OCI-LY1 (cell line): ENCODE results near the gene MPI.

Experiments
- H2AFZ ChIP-seq: fragments of 200-600 bp; sonication (generic), shearing (Covaris generic); 2 replicates; pipeline ENCODE4 v1.6.0; 2014; ENCODE audit warnings: antibody characterized with exemption, mild to moderate bottlenecking, low read length
- H3F3A ChIP-seq: fragments of 200-600 bp; sonication (generic), shearing (Covaris generic); 2 replicates; pipeline ENCODE4 v1.6.0; 2014; ENCODE audit warnings: mild to moderate bottlenecking, antibody characterized with exemption, low read length, moderate library complexity; ENCODE audit not compliant: insufficient read depth
- H3K27ac ChIP-seq: fragments of 200-600 bp; sonication (generic); 2 replicates; pipeline ENCODE4 v1.5.1; 2014; ENCODE audit warnings: low read length, mixed run types, mild to moderate bottlenecking, low read depth; ENCODE audit not compliant: poor library complexity, severe bottlenecking
- H3K27me3 ChIP-seq: fragments of 200-600 bp; sonication (generic); 2 replicates; pipeline ENCODE4 v1.6.0; 2014; ENCODE audit warnings: antibody characterized with exemption, mild to moderate bottlenecking, low read length, moderate library complexity; ENCODE audit not compliant: insufficient read depth
- H3K36me3 ChIP-seq: fragments of 200-600 bp; sonication (generic); 2 replicates; pipeline ENCODE4 v1.6.1; 2014; ENCODE audit warnings: mild to moderate bottlenecking, antibody characterized with exemption, low read length, moderate library complexity, mixed read lengths; ENCODE audit not compliant: insufficient read depth
- H3K4me1 ChIP-seq: fragments of 200-600 bp; sonication (generic); 2 replicates; pipeline ENCODE4 v1.5.1; 2014; ENCODE audit warnings: mild to moderate bottlenecking, low read length, moderate library complexity; ENCODE audit not compliant: insufficient read depth, severe bottlenecking
- H3K4me2 ChIP-seq: fragments of 200-600 bp; sonication (generic), shearing (Covaris generic); 2 replicates; pipeline ENCODE4 v1.6.1; 2014; ENCODE audit warnings: low read length
- H3K4me3 ChIP-seq: fragments of 200-600 bp; sonication (generic); 2 replicates; pipeline ENCODE4 v1.5.1; 2014; ENCODE audit warnings: low read length, low read depth, mild to moderate bottlenecking, mixed read lengths; ENCODE audit not compliant: poor library complexity, severe bottlenecking
- H3K79me2 ChIP-seq: fragments of 200-600 bp; shearing (Covaris generic); 2 replicates; pipeline ENCODE4 v1.6.1; 2016; ENCODE audit warnings: mixed run types, low read length, mixed read lengths; ENCODE audit not compliant: insufficient read depth
- H3K9ac ChIP-seq: fragments of 200-600 bp; sonication (generic), shearing (Covaris generic); 2 replicates; pipeline ENCODE4 v1.6.1; 2014; ENCODE audit warnings: mild to moderate bottlenecking, low read length, mixed read lengths
- H3K9me2 ChIP-seq: fragments of 200-600 bp; sonication (generic), shearing (Covaris generic); 2 replicates; pipeline ENCODE4 v1.6.1; 2014; ENCODE audit warnings: low read depth, mild to moderate bottlenecking, low read length, mixed read lengths
- H3K9me3 ChIP-seq: fragments of 200-600 bp; shearing (Covaris generic); 2 replicates; pipeline ENCODE4 v1.6.1; 2014; ENCODE audit warnings: low read length, mixed read lengths
- H4K20me1 ChIP-seq: fragments of 200-600 bp; sonication (generic), shearing (Covaris generic); 2 replicates; pipeline ENCODE4 v1.6.0; 2016; ENCODE audit warnings: mild to moderate bottlenecking, low read length; ENCODE audit not compliant: insufficient read depth
- EZH2 ChIP-seq: fragments of 200-600 bp; sonication (generic), shearing (Covaris generic); IDR thresholded peaks from 2 replicates; pipeline ENCODE4 v1.8.0; 2017; ENCODE audit warnings: borderline replicate concordance, mixed run types, mild to moderate bottlenecking, antibody characterized with exemption, low read length, moderate library complexity, mixed read lengths
- TF ChIP-seq, protein P1 (sequence below): fragments of 200-600 bp; sonication (generic), shearing (Covaris generic); IDR thresholded peaks from 2 replicates; pipeline ENCODE4 v1.5.1; 2017; ENCODE audit warnings: mild to moderate bottlenecking, antibody characterized with exemption, low read length, moderate library complexity, mixed read lengths

Gene MPI

DNA sequence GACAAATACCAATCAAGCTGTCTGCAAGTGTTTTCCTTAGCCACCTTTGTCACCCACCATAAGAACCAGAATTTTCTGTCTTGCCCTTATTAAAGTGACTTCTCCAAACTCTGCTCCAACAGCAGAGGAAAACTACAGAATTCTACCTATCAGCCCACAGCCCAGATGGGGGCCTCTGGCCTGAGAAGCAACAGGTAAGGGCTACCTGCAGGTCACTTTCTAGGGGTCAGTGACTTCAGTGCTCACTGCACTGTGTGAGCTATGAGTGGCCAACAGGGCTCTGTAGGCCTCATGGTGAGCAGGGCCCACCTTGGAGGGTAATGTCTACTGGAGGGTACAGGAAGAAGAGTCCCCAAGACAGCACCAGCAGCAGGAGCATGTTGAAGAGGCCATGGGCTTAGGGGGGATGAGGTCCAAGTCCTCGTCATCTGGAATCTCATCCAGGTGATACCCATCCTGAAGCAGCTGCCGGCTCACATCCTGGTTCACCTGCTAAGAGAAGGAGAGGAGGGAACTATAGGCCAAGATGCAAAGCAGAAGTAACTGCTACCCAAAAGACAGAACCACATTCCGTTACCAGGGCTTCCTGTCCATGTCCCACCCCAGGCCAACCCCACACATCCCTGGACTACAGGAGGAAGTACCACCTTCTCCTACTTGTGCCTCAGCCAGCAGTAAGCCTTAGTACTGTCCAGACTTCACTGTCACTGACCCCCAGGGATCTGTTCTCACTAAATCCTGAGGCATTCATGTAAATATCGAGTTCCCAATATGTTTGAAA is 12.6 kb downstream of the MPI start:
- peak overlapping the region; percentile 73 for H3K27ac ChIP-seq
- H3K79me2 ChIP-seq = peaks cover 7% of the 10 kb centered on the region; the same call in 1 of the 2 replicates
- H3K9me3 ChIP-seq = no peaks in the 10 kb centered on the region
- no peak for TF ChIP-seq EZH2
- TF ChIP-seq, protein P1, sequence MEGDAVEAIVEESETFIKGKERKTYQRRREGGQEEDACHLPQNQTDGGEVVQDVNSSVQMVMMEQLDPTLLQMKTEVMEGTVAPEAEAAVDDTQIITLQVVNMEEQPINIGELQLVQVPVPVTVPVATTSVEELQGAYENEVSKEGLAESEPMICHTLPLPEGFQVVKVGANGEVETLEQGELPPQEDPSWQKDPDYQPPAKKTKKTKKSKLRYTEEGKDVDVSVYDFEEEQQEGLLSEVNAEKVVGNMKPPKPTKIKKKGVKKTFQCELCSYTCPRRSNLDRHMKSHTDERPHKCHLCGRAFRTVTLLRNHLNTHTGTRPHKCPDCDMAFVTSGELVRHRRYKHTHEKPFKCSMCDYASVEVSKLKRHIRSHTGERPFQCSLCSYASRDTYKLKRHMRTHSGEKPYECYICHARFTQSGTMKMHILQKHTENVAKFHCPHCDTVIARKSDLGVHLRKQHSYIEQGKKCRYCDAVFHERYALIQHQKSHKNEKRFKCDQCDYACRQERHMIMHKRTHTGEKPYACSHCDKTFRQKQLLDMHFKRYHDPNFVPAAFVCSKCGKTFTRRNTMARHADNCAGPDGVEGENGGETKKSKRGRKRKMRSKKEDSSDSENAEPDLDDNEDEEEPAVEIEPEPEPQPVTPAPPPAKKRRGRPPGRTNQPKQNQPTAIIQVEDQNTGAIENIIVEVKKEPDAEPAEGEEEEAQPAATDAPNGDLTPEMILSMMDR = no peak
- no peak overlapping the region for H2AFZ ChIP-seq
- H3K4me1 ChIP-seq = peaks cover 36% of the 10 kb centered on the region
- H3K9me2 ChIP-seq = no peaks in the 10 kb centered on the region
- no peaks in the 10 kb centered on the region; the same call in 1 of the 2 replicates for H3F3A ChIP-seq
- H3K4me2 ChIP-seq = no peak overlapping the region
- H3K36me3 ChIP-seq = peaks cover 68% of the 10 kb centered on the region
- H4K20me1 ChIP-seq = no peaks in the 10 kb centered on the region
- no peak overlapping the region for H3K4me3 ChIP-seq
- no peak overlapping the region for H3K9ac ChIP-seq
- no peaks in the 10 kb centered on the region for H3K27me3 ChIP-seq

DNA sequence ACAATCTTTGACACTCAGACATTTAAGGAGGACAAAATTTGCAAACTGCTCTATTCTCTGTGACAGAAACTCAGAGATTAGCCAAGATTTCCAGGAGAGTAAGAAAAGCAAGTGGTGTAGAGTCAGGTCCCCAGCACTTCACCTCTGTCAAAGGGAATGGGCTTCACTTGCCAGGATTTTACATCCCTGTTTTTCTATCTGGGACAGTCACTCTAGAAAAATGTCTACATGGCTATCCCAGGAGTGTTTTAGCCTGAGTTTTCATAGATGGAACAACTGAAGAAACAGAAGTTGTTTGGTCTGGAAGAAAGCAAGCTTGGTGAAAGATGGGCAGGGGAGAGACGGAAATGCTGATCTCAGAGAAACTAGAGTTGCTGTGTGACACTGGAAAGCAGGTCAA is 13.8 kb downstream of the MPI start:
- Histone ChIP-seq H3K79me2 (peaks cover 7% of the 10 kb centered on the region; the same call in 1 of the 2 replicates), H3K9ac (no peak overlapping the region; the same call in 1 of the 2 replicates), H3K27ac (peak overlapping the region; percentile 73), H3K4me2 (no peak overlapping the region; the same call in 1 of the 2 replicates), H3K36me3 (peaks cover 60% of the 10 kb centered on the region), H3K9me3 (no peaks in the 10 kb centered on the region), H4K20me1 (no peaks in the 10 kb centered on the region), H3K9me2 (no peaks in the 10 kb centered on the region), H3K4me3 (no peak overlapping the region), H3F3A (no peaks in the 10 kb centered on the region; the same call in 1 of the 2 replicates), H3K27me3 (no peaks in the 10 kb centered on the region), H2AFZ (no peak overlapping the region), H3K4me1 (peaks cover 38% of the 10 kb centered on the region)
- TF ChIP-seq, protein P1 = no peak
- no peak for TF ChIP-seq EZH2

DNA sequence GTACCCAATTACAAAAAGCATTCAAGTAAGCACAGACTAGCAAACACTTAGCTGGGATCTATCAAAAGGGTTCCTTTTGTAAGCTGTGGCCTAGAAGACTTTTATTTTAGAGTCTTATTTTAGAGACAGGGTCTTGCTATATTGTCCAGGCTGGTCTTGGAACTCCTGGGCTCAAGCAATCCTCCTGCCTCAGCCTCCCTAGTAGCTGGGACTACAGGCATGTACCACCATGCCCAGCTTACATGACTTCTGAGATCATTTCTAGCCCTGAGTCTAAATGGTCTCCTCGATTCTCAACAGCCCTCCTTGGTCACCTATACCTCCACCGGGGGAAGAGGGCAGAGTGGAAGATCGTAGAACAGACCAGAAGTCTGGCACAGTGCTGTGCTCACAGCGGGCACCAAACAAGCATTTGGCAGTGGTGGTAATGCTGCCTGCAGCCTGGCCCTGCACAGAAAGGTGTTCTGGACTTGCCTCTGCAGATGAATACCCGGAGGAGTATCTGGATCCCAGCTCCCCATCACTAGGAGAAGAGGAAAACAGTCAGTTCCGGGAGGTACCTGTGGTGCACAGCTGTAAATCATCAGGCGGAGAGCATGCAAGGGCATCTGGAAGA is 14.5 kb downstream of the MPI start:
- no peak overlapping the region for H3K4me3 ChIP-seq
- H3K9ac ChIP-seq = peak overlapping the region; percentile 92; the same call in 1 of the 2 replicates
- peaks cover 38% of the 10 kb centered on the region for H3K4me1 ChIP-seq
- peaks cover 54% of the 10 kb centered on the region for H3K36me3 ChIP-seq
- H3K79me2 ChIP-seq = peaks cover 7% of the 10 kb centered on the region; the same call in 1 of the 2 replicates
- no peaks in the 10 kb centered on the region; the same call in 1 of the 2 replicates for H3F3A ChIP-seq
- H3K27me3 ChIP-seq = no peaks in the 10 kb centered on the region
- H2AFZ ChIP-seq = no peak overlapping the region
- H4K20me1 ChIP-seq = no peaks in the 10 kb centered on the region
- peak overlapping the region; percentile 73 for H3K27ac ChIP-seq
- H3K4me2 ChIP-seq = peak overlapping the region; percentile 98; the same call in 1 of the 2 replicates
- no peaks in the 10 kb centered on the region for H3K9me2 ChIP-seq
- H3K9me3 ChIP-seq = no peaks in the 10 kb centered on the region
- TF ChIP-seq, protein P1 = no peak
- TF ChIP-seq EZH2 = no peak
